NCI-H2227 treated with DMSO at 0.1 percent for 48 hours (cell line): ENCODE results near the gene CARHSP1.
"Not testable (repeated sequence)": the region's sequence is repeated elsewhere in the genome, so short reads cannot be mapped to it uniquely, and the experiment has no call there.

Experiments used
- DNase-seq: peaks from one replicate; lab custom pipeline; 2025; lab: John Stamatoyannopoulos, UW

CARHSP1 gene

DNA sequence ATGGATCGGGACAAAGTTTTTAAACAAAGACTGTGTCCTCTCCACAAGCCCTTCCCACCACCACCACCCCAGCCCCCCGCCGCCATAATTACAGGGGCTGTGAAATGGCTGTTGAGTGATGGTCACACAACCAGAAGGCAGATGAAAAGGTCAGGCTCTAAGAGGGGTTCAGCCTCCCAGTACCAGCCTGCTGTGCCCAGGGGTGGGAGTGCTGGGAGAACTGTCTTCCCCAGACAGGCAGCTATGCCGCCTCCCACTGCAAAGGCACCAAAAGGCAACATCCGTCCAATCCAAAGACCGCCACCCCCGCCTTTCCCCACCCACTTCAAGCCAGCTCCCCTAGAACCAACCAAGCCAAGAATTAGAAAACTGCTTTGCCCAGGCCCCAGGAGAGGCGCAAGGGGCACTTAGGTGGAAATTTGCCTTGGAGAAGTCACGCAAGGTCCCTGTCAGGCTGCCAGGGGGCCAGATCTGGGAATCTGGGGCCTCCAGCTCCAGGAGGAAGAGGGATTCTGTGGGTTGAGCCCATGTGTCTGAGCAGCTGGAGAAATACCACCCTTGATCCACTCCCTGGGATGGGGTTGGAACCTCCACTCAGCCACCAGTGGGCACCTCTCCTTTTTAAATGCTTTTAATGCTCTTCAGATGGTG lies 14.4 kb downstream of the CARHSP1 start:
- peak; percentile 72 for DNase-seq

DNA sequence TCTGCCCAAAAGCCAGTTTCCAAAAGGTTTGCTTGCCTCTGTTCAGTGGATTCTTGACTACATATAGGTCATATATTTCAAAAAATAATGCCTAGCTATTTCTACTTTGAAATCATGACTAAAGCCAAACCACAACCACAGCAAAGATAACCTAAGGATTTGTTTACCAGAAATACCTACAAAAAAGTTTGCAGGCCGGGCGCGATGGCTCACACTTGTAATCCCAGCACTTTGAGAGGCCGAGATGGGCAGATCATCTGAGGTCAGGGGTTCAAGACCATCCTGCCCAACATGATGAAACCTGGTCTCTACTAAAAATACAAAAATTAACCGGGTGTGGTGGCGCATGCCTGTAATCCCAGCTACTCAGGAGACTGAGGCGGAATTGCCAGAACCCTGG lies 15.2 kb downstream of the CARHSP1 start:
- DNase-seq: no peak

DNA sequence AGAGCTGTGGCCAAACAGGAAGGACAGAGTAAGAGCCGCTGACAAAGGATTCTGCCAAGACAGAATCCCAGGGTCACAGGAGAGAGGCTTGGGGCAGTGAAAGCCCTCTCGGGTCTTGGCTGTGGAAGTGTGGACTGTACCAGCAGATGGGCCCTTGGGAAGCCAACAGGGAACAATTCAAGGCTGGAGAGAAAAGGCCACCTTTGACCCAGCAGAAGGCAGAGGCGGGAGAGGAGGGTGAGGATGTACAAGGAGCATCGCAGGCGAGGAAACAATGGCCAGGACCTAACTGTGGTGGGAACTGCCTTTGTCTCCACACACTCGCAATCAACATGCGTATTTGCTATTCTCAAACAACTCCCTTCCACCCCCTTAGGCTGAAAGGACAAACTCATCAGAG lies 15.7 kb downstream of the CARHSP1 start:
- no peak for DNase-seq

DNA sequence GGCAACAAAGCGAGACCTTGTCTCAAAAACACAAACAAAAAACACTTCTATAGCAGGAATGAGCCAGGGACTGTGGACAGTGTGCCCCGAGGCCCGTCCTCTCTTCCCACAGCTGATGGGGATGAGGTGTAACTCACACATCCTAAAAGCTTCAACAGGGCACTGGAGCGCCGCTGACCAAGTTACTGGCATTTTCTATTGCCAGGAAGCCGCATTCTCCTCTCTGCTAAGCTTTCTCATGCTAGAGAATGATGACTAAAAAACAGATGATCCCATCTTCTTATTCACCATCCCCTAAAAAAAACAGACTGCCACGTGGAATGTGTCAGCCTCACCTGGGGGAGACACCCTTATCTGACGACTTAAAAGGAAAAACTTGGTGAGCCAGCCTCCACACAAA lies 16.3 kb downstream of the CARHSP1 start:
- no peak for DNase-seq

DNA sequence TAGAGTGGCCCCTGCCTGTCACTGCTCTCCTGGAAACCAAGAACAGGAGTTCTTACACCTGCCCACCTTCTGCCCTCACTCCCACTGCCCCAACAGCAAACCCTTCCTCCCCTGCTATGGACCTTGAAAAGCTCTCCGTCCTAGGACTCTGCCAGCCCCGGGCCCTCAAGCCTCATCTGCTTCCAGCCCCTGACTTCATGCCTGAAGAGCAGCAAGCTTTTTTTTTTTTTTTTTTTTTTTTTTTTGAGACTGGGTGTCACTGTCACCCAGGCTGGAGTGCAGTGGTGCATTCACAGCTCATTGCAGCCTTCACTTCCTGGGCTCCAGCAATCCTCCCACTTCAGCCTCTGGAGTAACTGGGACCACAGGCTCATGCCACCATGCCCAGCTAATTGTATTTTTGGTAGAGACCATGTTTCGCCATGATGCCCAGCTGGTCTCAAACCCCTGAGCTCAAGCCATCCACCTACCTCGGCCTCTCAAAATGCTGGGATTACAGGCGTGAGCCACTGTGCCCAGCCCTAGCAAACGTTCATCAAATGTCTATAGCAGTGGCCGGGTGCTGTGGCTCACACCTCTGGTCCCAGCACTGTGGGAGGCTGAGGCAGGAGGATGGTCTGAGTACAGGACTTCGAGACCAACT lies 16.9 kb downstream of the CARHSP1 start:
- DNase-seq: no peak

DNA sequence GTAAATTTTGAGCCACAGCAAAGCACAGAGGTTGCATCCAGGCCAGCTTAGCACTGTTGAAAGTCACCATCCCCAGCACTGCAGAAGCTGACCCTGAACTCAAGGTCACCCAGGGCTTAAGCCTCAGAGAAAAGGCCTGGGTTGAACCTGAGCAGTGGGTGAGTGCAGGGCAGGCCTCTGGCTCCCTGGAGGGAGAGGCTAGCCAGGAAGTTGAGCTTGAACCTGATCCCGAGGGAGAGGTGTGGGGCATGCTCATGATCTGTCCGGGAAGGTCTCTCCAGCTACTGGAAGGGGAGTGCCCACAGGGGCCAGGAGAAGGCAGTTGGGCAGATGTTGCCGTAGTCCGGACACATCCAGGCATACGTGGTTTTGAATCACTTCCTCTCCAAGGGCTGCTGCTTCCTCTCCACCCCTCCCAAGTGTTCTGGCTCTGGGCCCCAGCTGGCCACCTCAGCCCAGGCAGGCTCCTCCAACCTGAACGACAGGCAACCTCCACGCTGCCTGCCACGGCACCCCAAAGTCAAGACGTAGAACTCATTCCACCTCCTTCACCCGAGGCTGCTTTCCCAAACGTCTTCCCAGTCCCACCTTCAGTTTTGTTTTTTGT lies 18.4 kb downstream of the CARHSP1 start:
- DNase-seq: no peak

DNA sequence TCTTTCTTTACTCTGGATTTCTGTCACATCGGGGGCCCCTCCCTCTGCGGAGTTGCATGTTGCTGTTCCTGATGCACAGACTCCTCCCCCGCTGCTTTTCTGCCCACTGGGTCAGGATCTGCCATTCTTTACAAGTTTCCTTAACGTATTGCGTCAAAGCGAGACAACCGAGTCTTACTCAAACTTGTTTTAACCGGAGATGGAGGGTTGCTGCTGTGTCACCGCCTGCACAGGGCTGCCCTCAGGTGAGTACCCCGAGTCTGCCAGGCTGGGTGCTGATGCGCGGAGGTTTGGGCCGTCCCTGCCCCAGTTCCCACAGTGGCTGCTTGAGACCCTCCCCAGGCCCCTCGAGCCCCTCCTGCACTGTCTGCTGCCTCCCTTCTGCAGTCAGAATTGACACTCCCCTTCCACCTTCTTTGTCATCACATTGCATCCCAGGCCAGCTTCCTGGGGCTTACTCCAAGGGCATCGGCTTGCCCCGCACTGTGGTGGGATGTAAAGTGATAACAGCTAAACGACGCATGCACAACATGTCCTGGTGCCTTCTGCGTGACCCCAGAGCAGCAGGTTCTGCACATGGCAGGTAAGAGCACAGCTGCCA lies 19.3 kb downstream of the CARHSP1 start:
- DNase-seq: no peak

DNA sequence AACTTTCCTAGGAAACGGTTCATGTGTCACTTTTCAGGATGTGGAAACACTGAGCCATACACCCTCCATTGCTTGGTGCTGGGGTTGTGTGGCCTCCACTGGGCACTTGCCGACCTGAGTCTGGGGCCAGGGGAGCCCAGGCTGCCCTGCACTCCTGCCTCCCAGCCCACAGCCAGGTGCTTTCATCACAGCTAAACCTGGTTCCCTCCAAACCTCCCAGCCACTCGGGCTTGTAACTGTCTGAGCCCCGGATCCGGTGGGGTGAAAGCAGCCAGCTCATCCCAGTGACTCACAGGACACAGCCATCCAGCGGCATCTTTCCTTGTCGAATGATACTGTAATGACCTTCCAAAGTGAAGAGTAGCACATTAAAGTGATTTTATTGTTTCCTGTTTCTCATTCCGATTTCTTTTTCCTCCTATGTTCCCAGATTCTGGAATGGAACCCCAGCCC lies 19.8 kb downstream of the CARHSP1 start:
- no peak for DNase-seq

DNA sequence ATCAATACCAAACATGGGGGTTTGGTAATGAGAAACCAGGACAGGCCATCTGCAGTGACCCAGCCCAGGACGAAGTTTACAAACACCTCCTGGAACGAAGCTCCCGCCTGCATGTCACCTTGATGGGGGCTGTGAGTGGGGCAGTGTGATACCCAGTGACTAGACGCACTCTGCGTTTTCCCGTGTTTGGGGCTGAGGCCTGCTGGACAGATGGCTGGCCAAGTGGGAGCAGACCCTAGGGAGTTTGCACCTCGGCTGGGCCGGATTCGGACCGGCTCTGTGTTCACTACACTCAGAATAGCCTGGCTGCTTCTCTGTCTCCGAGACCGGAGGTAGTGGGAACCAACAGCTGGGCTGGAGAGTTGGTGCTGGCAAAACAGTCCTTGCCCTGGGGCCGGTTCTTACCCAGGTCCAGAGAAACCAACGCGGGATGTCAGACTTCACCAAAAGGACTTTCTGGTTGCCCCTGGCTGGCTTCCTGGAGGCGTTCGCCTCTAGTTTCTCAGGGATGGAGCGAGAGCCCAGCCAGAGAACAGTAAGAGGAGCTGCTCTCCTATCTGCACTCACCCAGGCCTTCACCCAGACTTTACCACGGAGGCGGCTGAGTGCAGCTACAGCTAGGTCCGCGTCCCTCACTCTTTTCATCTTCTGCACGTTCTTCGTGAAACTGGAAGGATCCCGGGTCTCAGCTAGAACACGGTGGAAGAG lies 20.4 kb downstream of the CARHSP1 start:
- no peak for DNase-seq

DNA sequence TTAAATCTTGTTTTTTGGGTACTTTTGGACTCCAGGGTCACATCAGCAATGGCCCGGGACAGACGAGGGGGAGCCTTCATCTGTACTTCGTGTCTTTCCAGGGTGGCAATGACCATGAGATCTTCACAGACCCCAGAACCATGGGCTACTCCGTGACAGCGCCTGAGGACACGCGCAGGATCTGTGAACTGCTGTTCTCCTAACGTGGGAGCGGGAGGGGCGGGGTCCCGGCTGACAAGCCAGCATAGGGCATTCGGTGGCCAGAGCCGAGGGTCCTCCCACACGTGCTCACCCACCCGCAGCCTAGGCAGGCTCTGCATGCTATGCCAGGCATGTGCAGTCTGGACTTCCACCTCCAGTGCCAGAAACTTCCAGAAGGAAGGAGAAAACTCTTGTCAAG lies 21.2 kb downstream of the CARHSP1 start:
- no peak for DNase-seq

DNA sequence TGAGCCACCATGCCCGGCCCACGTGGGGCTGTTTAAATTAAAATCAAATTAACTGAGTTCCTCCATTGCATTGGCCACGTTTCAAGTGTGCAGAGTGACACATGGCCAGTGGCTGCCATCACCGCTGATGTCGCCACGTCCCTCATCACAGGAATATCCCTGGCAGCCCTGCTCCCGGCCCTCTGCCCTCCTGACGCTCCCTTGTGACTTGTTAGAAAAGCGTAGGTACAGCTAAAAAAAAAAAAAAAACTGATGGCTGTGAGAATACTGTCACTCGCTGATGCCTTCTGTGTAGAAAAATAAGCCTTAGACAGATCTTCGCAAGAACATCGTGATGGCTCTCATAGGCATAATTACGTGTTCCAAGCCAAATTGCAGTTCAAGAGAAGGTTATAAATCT lies 21.7 kb downstream of the CARHSP1 start:
- DNase-seq: no peak

DNA sequence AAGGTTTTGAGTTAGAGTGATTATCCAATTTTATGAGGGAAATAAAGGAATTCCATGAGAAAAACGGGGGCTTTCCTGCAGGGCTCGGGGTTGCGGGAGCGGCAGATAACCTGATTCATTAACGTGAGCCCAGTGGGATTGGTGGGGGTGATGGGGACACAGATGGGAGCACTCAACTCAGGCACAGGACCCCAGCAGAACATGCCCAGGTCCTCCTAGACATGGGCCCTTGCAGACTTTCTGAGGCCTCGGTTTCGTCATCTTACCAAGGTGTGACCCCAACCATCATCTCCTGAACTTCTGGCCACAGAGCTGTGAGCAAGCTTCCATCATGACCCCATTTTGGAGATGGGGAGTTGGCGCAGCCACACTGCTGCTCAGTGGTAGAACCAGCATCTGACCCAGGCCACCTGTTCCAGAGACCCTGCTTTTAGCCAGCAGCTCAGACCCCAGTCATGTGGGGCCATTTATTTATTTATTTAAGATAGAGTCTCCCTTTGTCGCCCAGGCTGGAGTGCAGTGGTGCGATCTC lies 22.3 kb downstream of the CARHSP1 start:
- DNase-seq: no peak

DNA sequence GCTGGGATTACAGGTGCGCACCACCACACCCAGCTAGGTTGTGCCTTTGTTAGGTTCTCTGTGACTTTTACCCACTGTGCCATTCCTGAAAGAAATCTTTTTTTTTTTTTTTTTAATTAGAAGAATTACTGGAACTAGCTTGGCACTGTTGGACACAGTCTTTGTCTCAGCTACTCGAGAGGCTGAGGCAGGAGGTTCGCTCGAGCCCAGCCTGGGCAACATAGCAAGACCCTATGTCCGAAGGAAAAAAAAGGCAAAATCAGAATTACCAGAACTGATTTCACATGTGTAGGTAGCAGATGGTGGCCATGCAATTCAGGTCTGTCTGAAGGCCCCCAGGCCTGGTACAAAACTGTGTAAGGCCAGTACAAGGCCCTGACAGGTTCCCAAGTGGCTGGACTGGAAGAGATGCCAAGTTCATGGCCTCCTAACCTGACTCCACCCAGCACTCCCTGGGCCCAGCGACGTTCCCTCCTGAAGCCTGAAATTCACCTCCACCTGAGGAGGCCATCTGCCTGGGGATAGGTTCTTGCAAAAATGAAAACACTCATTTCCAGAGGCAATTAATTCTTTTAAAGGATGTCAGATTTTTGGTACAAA lies 23.0 kb downstream of the CARHSP1 start:
- no peak for DNase-seq

DNA sequence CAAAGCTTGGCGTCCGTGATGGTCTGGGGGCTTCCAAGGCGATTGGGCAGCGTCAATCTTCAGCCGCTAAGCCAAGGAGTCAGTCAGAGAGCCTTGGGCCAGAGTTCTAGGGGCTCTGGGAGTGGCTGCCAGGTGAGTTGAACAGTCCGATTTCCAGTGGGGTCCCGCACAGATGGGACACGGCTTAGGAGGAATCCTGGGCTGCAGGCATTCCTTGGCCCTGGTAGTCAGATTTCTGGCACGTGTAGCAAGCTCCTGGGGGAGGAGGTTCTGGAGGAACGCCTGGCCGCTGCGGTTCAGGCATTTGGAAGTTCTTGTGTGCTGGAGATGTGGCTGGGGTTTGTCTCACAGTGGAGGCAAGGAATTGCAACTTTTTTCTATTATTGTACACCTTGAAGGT lies 25.5 kb downstream of the CARHSP1 start:
- DNase-seq: not testable (repeated sequence)

DNA sequence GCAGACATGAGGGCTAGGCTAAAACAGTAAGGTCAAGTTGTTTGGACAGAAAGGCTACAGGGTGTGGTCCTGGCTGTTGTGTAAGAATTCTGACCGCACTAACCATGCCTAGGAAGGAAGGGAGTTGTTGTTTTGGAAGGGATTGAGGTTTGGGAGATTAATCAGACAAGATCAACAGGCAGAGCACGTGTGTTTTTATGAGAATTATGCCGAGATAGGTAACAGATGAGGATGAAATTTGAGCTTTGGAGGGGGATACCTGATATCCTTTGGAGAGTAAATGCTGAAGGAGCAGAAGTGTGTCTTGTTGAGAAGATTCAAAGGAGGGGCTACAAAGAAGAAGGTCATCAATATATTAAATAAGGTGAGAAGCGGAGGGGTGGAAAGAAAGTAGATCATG lies 26.8 kb downstream of the CARHSP1 start:
- DNase-seq: not testable (repeated sequence)

DNA sequence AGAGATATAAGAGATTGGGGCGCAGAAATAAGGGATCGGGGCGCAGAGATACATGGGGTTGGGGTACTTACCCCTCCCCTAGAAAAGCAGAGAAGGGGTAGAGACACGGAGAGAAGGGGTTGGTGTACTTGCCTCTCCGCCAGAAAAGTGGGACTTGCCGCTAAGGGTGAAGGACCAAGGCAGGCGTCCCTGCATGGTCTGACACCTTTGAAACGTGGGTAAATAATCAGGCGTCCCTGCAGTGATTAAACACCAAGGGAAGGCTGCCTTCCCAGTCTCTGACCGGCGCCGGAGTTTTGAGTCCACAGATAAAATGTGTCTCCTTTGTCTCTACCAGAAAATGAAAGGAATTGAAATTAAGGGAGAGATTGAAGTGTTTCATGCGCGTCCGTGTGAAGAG lies 31.2 kb downstream of the CARHSP1 start:
- not testable (repeated sequence) for DNase-seq

DNA sequence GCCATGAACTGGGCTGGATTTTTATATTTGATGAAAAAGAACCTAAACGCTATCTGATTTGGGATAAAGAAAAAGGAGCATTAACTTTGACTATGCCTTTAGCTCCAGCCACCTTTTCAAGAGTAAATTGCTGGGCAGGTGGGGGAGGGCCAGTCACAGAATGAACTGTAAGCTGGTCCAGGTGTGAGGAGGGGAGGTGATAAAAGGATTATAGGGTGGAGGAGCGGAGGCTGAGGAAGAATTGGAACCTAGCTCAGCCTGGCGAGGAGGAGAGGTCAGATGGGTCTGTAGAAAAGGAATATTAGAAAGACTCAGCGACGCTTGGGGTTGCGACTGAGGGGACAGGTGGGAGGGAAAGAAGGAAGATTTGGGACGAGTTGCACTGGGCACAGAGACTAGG lies 32.0 kb downstream of the CARHSP1 start:
- DNase-seq: not testable (repeated sequence)

DNA sequence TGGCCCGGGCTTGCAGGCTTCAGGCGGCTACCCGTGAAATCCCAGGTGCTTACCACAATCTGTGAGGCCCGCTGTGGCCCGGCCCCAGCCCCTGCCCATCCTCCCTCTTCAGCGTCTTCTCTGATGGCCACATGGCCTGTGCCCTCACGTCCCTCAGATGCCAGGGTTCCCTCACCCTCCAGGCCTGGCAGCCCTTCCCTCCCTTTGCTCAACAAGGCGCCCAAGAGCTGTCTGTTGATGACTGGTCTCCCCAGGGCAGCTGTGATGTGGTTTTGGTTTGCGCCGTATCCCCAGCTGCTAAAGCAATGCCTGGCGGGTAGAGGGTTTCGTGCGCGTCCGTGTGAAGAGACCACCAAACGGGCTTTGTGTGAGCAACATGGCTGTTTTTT lies 36.1 kb downstream of the CARHSP1 start:
- no peak for DNase-seq

DNA sequence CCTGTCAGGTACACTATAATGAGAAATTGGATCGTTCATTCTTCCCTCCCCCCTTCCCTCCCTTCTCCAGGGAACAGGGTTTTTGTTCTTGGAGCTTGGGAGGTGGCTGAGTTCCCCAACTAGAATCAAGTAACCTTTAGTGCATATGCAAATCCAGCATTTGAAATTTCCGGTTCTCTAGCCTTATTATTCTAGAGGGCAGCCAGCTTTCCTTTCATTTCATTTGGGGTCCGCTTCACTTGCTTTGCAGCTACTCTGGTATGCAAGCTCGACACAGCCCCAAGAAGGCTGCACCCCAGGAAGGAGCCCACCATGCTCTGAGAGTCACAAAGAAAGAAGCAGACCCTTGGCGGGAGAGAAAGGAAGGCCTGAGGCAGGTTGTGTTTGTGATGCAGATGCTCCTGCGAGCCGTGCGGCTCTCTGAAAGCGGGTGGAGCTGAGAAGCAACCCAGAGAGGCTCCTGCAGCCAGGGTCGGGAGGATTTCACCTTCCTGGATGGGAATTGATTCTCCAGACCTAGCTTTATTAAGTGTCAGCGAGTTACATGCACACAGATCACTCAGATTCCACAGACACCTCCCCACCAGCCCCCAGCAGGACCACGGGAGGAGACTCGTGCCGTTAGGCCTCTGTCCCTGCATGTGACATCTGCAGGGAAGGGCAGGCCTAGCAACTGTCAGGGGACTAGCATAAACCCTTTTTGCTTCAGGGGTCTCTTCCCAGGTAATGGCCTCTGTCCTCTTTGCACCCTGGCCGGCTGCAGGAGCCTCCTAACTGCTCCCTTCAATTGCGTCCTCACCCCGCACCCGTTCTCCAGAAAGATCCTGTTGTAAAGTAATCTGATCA lies 36.7 kb downstream of the CARHSP1 start:
- no peak for DNase-seq

DNA sequence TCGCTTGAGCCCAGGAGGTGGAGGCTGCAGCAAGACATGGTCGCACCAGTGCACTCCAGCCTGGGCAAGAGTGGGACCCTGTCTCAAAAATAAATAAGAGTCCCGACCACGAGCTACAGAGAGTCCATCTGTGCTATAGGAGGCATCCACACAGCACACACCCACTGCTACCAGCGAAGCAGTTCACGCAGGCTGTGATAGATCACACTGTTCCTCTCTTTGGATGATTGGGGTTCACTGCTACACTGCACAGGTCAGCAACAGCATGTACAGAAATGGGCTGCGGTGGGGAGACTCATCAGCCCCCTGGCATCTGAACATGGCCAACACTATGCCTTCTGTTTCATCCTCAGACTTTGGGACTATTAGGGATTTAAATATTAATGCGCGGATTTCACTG lies 37.4 kb downstream of the CARHSP1 start:
- no peak for DNase-seq
